Measurements from ENCODE around the gene KAT5. TPM values are rescaled to one million over a fixed set of nuclear protein-coding genes. Genes with fewer than 3 reads are reported as not detected.
A peak's percentile ranks its signal among the peaks of the same experiment; 100 is the strongest.

KAT5 gene
- 10 to 100 TPM; 29.7 to 50.1 TPM for total RNA-seq

- H3K4me3 ChIP-seq, result peak within 1 kb of the TSS; percentile 65 to 78
- peak; percentile 100 for DNase-seq (ENCODE audit: low spot score)
- peak; percentile 98 for TF ChIP-seq CTCF (IDR thresholded peaks at IDR 0.05)
- H3K27ac ChIP-seq, result peak within 1 kb of the TSS; percentile 97 to 99
- H3K36me3 ChIP-seq, result peaks cover 39% of the 10 kb centered on the region
- no peaks in the 10 kb centered on the region for H3K27me3 ChIP-seq
- no peaks in the 10 kb centered on the region for H3K9me3 ChIP-seq
- H3K4me1 ChIP-seq, result peaks cover 0 to 20% of the 10 kb centered on the region in 2 donors
These were observed at the start of gene KAT5 for GRCh38 chr11:65711785-65712632. TSS of gene KAT5 (plus strand) at chr11:65712252. CDS start at chr11:65712268, 16 bp downstream.

GRCh38 chr11:65662799-65663638, 49.0 kb upstream of the KAT5 start, which contains the start of gene RELA:
TSS of gene RELA (minus strand) at chr11:65662916. CDS start at chr11:65662832, 84 bp downstream.
- H3K27me3 ChIP-seq, result no peaks in the 10 kb centered on the region
- DNase-seq (ENCODE audit: low spot score), result peak; percentile 94
- peak within 1 kb of the TSS; percentile 71 to 96 for H3K4me3 ChIP-seq
- peak within 1 kb of the TSS; percentile 99 to 100 for H3K27ac ChIP-seq
- H3K4me1 ChIP-seq, result peaks cover 0 to 40% of the 10 kb centered on the region in 2 donors
- H3K9me3 ChIP-seq, result no peaks in the 10 kb centered on the region
- peaks cover 35% of the 10 kb centered on the region for H3K36me3 ChIP-seq
- TF ChIP-seq CTCF (IDR thresholded peaks at IDR 0.05), result no peak

- Histone ChIP-seq H3K27ac (peak overlapping the region; percentile 99 to 100), H3K36me3 (peaks cover 28% of the 10 kb centered on the region), H3K27me3 (no peaks in the 10 kb centered on the region), H3K4me1 (peaks cover 0 to 40% of the 10 kb centered on the region in 2 donors), H3K4me3 (peak overlapping the region; percentile 71 to 96), H3K9me3 (no peaks in the 10 kb centered on the region)
- no peak for DNase-seq (ENCODE audit: low spot score)
- no peak for TF ChIP-seq CTCF (IDR thresholded peaks at IDR 0.05)
These were observed 48.3 kb upstream of the KAT5 start for GRCh38 chr11:65663639-65664200.

- H3K4me3 ChIP-seq, result no peak overlapping the region
- H3K4me1 ChIP-seq, result no peaks in the 10 kb centered on the region
- no peak for DNase-seq (ENCODE audit: low spot score)
- H3K9me3 ChIP-seq, result no peaks in the 10 kb centered on the region
- no peaks in the 10 kb centered on the region for H3K36me3 ChIP-seq
- no peak for TF ChIP-seq CTCF (IDR thresholded peaks at IDR 0.05)
- no peak overlapping the region for H3K27ac ChIP-seq
- no peaks in the 10 kb centered on the region for H3K27me3 ChIP-seq
These were observed 39.7 kb upstream of the KAT5 start for GRCh38 chr11:65672180-65672860.

- no peaks in the 10 kb centered on the region for H3K27me3 ChIP-seq
- DNase-seq (ENCODE audit: low spot score), result no peak
- H3K9me3 ChIP-seq, result no peaks in the 10 kb centered on the region
- H3K4me1 ChIP-seq, result no peaks in the 10 kb centered on the region
- no peak overlapping the region for H3K27ac ChIP-seq
- no peak for TF ChIP-seq CTCF (IDR thresholded peaks at IDR 0.05)
- no peaks in the 10 kb centered on the region for H3K36me3 ChIP-seq
- no peak overlapping the region for H3K4me3 ChIP-seq
These were observed 39.1 kb upstream of the KAT5 start for GRCh38 chr11:65672982-65673381.
